Activated CD4-positive, alpha-beta T cell treated with anti-CD3 and anti-CD28 coated beads, Interleukin-2, amount 10 ng/mL, durations not matched to agents 24 days and 14 days (primary cell): ENCODE results near the gene B4GALT6. TPM values are rescaled to one million over a fixed set of nuclear protein-coding genes. Genes with fewer than 3 reads are reported as not detected.

Experiments
- DNase-seq: peaks from one replicate; pipeline ENCODE4 v3.0.0; 2022
- H3K27ac Mint-ChIP-seq: one replicate; pipeline ENCODE4 v1.8.0; 2022; ENCODE audit warnings: mild to moderate bottlenecking, mixed read lengths
- H3K27me3 Mint-ChIP-seq: one replicate; pipeline ENCODE4 v1.8.0; 2022; ENCODE audit warnings: mixed read lengths
- H3K36me3 Mint-ChIP-seq: one replicate; pipeline ENCODE4 v1.8.0; 2022; ENCODE audit warnings: low read depth, mild to moderate bottlenecking, mixed read lengths
- H3K4me1 Mint-ChIP-seq: one replicate; pipeline ENCODE4 v1.8.0; 2021; ENCODE audit warnings: mixed read lengths
- H3K4me3 Mint-ChIP-seq: one replicate; pipeline ENCODE4 v1.8.0; 2022; ENCODE audit warnings: mild to moderate bottlenecking, moderate library complexity, mixed read lengths
- H3K9me3 Mint-ChIP-seq: one replicate; pipeline ENCODE4 v1.8.0; 2021; ENCODE audit warnings: mixed read lengths
- intact Hi-C: fragments of 100-400 bp; cut with micrococcal nuclease; formaldehyde crosslinking; loops from one replicate; pipeline ENCODE4 v1.15.1; 2023
- total RNA-seq: library from RNA; stranded (reverse); gene quantifications from 2 replicates; pipeline ENCODE4 v1.2.3, GENCODE V29; 2022

The B4GALT6 gene
- total RNA-seq, 1 donor from 2014 or later, result 2.8 TPM

DNA sequence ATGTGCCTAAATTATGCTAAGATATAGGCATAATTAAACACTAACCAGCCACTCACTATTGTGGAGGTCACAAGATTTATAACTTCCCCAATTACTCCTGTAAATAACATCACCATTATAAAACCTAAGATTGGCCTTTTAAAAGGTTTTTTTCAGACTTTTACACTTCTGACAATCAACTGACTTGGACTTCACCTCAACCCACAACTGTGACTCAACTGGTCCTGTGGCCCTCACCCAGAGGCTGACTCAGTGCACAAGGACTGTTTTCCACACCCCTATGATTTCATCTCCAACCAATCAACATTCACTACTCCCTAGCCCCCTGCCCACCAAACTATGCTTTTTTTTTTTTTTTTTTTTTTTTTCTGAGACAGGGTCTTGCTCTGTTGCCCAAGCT is 81.1 kb downstream of the B4GALT6 start:
- Mint-ChIP-seq H3K4me3 (no peak overlapping the region), H3K27ac (no peak overlapping the region)
- intact Hi-C loops, result no loop called here

DNA sequence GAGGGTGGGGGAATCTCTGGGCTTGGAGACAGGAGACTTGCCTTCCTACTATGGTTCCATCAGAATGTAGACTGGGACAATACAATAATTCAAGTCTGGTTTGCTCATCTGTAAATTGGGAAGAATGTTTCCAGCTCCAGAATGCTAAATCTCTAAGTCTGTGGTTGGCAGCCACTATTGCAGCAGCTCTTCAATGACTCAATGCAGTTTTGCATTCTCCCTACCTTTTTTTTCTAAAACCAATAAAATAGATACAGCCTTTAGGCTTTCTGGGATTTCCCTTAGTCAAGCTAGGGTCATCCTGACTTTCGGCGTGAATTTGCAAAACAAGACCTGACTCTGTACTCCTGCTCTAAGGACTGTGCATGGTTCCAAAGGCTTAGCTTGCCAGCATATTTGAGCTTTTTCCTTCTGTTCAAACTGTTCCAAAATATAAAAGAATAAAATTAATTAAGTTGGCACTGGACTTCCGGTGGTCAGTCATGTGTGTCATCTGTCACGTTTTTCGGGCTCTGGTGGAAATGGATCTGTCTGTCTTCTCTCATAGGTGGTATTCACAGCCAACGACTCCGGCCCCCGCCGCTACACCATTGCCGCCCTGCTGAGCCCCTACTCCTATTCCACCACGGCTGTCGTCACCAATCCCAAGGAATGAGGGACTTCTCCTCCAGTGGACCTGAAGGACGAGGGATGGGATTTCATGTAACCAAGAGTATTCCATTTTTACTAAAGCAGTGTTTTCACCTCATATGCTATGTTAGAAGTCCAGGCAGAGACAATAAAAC is 86.2 kb downstream of the B4GALT6 start:
- DNase-seq, result no peak
- H3K27ac Mint-ChIP-seq, result no peak overlapping the region
- H3K27me3 Mint-ChIP-seq, result no peaks in the 10 kb centered on the region
- peaks cover under 1% of the 10 kb centered on the region for H3K4me1 Mint-ChIP-seq
- H3K9me3 Mint-ChIP-seq, result no peaks in the 10 kb centered on the region
- intact Hi-C loops, result no loop called here
- H3K4me3 Mint-ChIP-seq, result no peak overlapping the region
- no peaks in the 10 kb centered on the region for H3K36me3 Mint-ChIP-seq

More for the DNA sequence above, 81.1 kb downstream of the B4GALT6 start:
- DNase-seq, result no peak
- Mint-ChIP-seq H3K9me3 (no peaks in the 10 kb centered on the region), H3K27me3 (peaks cover 6% of the 10 kb centered on the region), H3K4me1 (peaks cover 2% of the 10 kb centered on the region), H3K36me3 (no peaks in the 10 kb centered on the region)

DNA sequence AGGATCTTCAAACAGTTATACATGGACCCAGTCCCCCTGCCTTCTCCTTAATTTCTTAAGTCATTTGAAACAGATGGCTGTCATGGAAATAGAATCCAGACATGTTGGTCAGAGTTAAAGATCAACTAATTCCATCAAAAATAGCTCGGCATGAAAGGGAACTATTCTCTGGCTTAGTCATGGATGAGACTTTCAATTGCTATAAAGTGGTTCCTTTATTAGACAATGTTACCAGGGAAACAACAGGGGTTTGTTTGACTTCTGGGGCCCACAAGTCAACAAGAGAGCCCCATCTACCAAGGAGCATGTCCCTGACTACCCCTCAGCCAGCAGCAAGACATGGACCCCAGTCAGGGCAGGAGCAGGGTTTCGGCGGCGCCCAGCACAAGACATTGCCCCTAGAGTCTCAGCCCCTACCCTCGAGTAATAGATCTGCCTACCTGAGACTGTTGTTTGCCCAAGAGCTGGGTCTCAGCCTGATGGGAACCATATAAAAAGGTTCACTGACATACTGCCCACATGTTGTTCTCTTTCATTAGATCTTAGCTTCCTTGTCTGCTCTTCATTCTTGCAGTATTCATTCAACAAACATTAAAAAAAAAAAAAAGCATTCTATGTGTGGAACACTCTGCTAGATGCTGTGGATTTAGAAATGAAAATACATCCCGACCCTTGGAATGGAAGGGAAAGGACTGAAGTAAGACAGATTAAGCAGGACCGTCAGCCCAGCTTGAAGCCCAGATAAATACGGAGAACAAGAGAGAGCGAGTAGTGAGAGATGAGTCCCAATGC is 88.1 kb downstream of the B4GALT6 start:
- no peaks in the 10 kb centered on the region for H3K4me1 Mint-ChIP-seq
- H3K9me3 Mint-ChIP-seq, result no peaks in the 10 kb centered on the region
- no peak overlapping the region for H3K4me3 Mint-ChIP-seq
- no peaks in the 10 kb centered on the region for H3K36me3 Mint-ChIP-seq
- H3K27ac Mint-ChIP-seq, result no peak overlapping the region
- no peak for DNase-seq
- intact Hi-C loops, result no loop called here
- no peaks in the 10 kb centered on the region for H3K27me3 Mint-ChIP-seq

DNA sequence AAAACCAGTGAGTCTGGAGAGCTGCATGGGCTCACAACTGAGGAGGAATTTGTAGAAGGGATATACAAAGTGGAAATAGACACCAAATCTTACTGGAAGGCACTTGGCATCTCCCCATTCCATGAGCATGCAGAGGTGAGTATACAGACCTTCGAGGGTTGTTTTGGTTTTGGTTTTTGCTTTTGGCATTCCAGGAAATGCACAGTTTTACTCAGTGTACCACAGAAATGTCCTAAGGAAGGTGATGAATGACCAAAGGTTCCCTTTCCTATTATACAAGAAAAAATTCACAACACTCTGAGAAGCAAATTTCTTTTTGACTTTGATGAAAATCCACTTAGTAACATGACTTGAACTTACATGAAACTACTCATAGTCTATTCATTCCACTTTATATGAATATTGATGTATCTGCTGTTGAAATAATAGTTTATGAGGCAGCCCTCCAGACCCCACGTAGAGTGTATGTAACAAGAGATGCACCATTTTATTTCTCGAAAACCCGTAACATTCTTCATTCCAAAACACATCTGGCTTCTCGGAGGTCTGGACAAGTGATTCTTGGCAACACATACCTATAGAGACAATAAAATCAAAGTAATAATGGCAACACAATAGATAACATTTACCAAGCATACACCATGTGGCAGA is 89.1 kb downstream of the B4GALT6 start:
- no peaks in the 10 kb centered on the region for H3K9me3 Mint-ChIP-seq
- no peaks in the 10 kb centered on the region for H3K36me3 Mint-ChIP-seq
- H3K27me3 Mint-ChIP-seq, result peaks cover 3% of the 10 kb centered on the region
- intact Hi-C loops, result no loop called here
- H3K4me1 Mint-ChIP-seq, result no peaks in the 10 kb centered on the region
- no peak for DNase-seq
- H3K4me3 Mint-ChIP-seq, result no peak overlapping the region
- H3K27ac Mint-ChIP-seq, result no peak overlapping the region

DNA sequence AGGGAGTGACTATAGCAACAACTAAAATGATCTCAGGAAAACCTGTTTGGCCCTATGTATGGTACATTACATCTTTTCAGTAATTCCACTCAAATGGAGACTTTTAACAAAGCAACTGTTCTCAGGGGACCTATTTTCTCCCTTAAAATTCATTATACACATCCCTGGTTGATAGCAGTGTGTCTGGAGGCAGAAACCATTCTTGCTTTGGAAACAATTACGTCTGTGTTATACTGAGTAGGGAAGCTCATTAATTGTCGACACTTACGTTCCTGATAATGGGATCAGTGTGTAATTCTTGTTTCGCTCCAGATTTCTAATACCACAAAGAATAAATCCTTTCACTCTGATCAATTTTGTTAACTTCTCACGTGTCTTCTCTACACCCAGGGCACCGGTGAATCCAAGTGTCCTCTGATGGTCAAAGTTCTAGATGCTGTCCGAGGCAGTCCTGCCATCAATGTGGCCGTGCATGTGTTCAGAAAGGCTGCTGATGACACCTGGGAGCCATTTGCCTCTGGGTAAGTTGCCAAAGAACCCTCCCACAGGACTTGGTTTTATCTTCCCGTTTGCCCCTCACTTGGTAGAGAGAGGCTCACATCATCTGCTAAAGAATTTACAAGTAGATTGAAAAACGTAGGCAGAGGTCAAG is 91.7 kb downstream of the B4GALT6 start:
- H3K9me3 Mint-ChIP-seq, result no peaks in the 10 kb centered on the region
- no peaks in the 10 kb centered on the region for H3K4me1 Mint-ChIP-seq
- DNase-seq, result no peak
- peaks cover 3% of the 10 kb centered on the region for H3K27me3 Mint-ChIP-seq
- intact Hi-C loops, result no loop called here
- H3K36me3 Mint-ChIP-seq, result no peaks in the 10 kb centered on the region
- no peak overlapping the region for H3K27ac Mint-ChIP-seq
- H3K4me3 Mint-ChIP-seq, result no peak overlapping the region

DNA sequence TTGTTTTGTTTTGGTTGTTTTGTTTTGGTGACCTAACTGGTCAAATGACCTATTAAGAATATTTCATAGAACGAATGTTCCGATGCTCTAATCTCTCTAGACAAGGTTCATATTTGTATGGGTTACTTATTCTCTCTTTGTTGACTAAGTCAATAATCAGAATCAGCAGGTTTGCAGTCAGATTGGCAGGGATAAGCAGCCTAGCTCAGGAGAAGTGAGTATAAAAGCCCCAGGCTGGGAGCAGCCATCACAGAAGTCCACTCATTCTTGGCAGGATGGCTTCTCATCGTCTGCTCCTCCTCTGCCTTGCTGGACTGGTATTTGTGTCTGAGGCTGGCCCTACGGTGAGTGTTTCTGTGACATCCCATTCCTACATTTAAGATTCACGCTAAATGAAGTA is 92.8 kb downstream of the B4GALT6 start, which contains the start of gene TTR:
TTR (plus strand) TSS at position 250 of the 400 bp plus-strand sequence; CDS start at position 276, 26 bp downstream.
- no peaks in the 10 kb centered on the region for H3K9me3 Mint-ChIP-seq
- H3K4me1 Mint-ChIP-seq, result no peaks in the 10 kb centered on the region
- no peak for DNase-seq
- H3K4me3 Mint-ChIP-seq, result no peak within 1 kb of the TSS
- intact Hi-C loops, result no loop called here
- no peak within 1 kb of the TSS for H3K27ac Mint-ChIP-seq
- H3K27me3 Mint-ChIP-seq, result peaks cover 3% of the 10 kb centered on the region
- H3K36me3 Mint-ChIP-seq, result no peaks in the 10 kb centered on the region

DNA sequence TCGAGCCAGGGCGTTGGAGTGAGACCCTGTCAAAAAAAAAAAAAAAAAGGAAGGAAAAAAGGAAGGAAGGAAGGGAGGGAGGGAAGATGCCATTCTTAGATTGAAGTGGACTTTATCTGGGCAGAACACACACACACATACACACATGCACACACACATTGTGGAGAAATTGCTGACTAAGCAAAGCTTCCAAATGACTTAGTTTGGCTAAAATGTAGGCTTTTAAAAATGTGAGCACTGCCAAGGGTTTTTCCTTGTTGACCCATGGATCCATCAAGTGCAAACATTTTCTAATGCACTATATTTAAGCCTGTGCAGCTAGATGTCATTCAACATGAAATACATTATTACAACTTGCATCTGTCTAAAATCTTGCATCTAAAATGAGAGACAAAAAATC is 93.3 kb downstream of the B4GALT6 start:
- H3K27me3 Mint-ChIP-seq, result peaks cover 3% of the 10 kb centered on the region
- H3K27ac Mint-ChIP-seq, result no peak overlapping the region
- H3K4me1 Mint-ChIP-seq, result no peaks in the 10 kb centered on the region
- no peaks in the 10 kb centered on the region for H3K36me3 Mint-ChIP-seq
- no peak for DNase-seq
- no peak overlapping the region for H3K4me3 Mint-ChIP-seq
- intact Hi-C loops, result no loop called here
- no peaks in the 10 kb centered on the region for H3K9me3 Mint-ChIP-seq

DNA sequence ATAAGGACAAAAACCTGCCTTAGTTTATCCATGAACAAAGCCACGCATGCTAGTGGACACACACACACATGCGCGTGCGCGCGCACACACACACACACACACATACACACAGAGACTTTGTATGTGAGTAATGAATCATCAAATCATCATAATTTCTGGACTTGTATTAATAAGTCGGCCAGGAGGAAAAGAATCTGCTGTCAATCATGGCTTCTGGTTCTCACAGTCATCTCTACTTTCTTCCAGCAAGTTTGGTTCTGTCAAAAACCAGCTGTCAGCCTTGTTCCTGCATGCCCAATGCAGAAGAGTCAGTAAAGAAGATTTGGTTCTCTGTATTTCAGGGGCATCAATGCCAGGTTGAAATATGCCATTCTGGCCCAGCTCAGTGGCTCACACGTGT is 93.8 kb downstream of the B4GALT6 start:
- intact Hi-C loops, result no loop called here
- H3K9me3 Mint-ChIP-seq, result no peaks in the 10 kb centered on the region
- H3K4me1 Mint-ChIP-seq, result no peaks in the 10 kb centered on the region
- H3K36me3 Mint-ChIP-seq, result no peaks in the 10 kb centered on the region
- no peak overlapping the region for H3K4me3 Mint-ChIP-seq
- H3K27ac Mint-ChIP-seq, result no peak overlapping the region
- peaks cover 3% of the 10 kb centered on the region for H3K27me3 Mint-ChIP-seq
- no peak for DNase-seq

DNA sequence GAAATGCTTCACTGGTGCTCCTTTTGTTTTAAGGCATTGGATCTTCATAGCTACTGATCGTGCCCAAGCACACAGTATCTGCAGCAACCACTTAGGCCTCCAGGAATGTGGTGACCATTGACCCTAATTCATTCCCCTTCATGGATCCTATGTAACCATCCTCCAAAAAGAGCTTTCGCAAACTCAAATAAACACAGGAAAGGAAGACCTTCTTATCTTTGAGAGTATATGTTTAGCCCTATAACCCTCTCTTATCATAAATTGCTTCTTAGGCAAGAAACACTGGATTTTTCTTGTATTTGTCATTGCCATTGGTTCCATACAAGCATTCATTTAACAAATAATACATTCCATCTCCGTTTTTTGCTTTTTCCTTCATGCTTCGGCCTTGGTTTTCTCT is 96.9 kb downstream of the B4GALT6 start:
- H3K4me1 Mint-ChIP-seq, result no peaks in the 10 kb centered on the region
- no peak overlapping the region for H3K4me3 Mint-ChIP-seq
- no peak for DNase-seq
- H3K27ac Mint-ChIP-seq, result no peak overlapping the region
- no peaks in the 10 kb centered on the region for H3K36me3 Mint-ChIP-seq
- intact Hi-C loops, result no loop called here
- H3K9me3 Mint-ChIP-seq, result no peaks in the 10 kb centered on the region
- peaks cover 3% of the 10 kb centered on the region for H3K27me3 Mint-ChIP-seq

DNA sequence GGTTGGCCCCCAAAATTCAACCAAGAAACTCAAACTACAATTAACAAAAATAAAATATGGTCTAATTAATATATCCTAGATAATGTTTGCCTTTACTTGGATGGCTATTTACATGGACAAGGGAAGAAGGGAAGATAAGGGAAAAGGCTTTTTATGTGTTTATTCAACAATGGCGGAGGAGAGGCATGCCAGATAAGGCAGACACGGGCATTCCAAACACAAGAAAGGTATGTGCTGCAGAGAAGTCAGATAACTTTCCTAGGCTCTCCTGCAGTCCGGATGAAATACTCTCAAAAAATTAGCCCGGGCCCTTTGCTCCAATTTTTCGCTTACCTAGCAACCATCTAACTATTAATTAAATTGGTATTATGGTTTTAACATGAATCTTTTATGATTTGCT is 97.8 kb downstream of the B4GALT6 start:
- H3K9me3 Mint-ChIP-seq, result no peaks in the 10 kb centered on the region
- H3K4me1 Mint-ChIP-seq, result no peaks in the 10 kb centered on the region
- no peak overlapping the region for H3K4me3 Mint-ChIP-seq
- intact Hi-C loops, result no loop called here
- no peak for DNase-seq
- H3K27me3 Mint-ChIP-seq, result peaks cover 3% of the 10 kb centered on the region
- no peaks in the 10 kb centered on the region for H3K36me3 Mint-ChIP-seq
- no peak overlapping the region for H3K27ac Mint-ChIP-seq

DNA sequence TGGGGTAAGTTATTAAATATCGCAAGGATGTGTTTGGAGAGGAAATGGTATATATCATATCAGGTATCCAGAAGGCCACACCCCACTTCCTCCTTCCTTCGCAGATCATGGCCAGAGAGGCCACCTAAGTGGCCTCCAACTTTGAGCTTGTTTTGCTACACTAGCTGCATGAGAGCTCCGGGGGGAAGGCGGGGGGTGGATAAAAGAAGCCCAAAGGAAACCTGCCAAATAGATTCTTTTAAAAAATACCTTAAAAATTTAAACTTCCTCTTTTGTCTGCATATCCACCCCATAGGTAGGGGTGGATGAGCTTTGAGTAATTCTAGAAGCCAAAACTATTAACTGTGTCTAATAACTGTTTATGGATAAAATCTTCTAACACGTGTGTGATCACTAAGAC is 98.4 kb downstream of the B4GALT6 start:
- no peak for DNase-seq
- H3K27me3 Mint-ChIP-seq, result peaks cover 3% of the 10 kb centered on the region
- H3K4me3 Mint-ChIP-seq, result no peak overlapping the region

DNA sequence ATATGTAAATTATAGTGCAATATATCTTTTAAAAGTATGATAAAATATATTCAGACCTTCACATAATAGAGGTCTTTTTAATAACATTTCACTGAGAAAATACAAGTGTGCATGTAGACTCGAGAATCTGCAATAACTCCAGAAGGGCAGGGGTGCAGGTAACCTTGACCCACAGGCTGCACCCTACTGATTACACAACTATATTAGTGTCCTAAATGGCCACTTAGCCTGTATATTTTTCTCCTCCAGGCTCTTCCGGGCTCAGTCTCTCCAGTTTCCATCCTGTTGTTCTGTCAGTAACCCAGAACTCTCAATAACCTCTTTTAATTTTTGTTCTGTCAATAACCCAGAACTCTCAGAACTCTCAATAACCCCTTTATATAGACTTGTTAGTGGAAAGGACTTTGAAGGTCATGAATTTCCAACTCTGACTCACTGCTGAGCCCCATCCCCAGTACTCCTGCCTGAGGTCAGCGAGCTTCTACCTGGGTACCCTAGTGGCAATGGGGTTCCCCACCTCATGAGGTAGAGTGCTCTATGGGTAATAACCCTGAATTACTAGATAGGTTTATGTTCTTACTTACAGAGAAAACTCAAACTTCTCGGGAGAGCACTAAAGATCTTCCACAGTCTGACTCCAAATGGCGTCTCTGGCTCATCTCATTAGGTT is 101.1 kb downstream of the B4GALT6 start:
- no peaks in the 10 kb centered on the region for H3K4me1 Mint-ChIP-seq
- no peaks in the 10 kb centered on the region for H3K36me3 Mint-ChIP-seq
- no peak overlapping the region for H3K27ac Mint-ChIP-seq
- no peak for DNase-seq
- no peaks in the 10 kb centered on the region for H3K27me3 Mint-ChIP-seq
- H3K4me3 Mint-ChIP-seq, result no peak overlapping the region
- intact Hi-C loops, result no loop called here
- no peaks in the 10 kb centered on the region for H3K9me3 Mint-ChIP-seq

More for the DNA sequence above, 98.4 kb downstream of the B4GALT6 start:
- Mint-ChIP-seq H3K36me3 (no peaks in the 10 kb centered on the region), H3K27ac (no peak overlapping the region), H3K4me1 (no peaks in the 10 kb centered on the region), H3K9me3 (no peaks in the 10 kb centered on the region)
- intact Hi-C loops, result no loop called here

DNA sequence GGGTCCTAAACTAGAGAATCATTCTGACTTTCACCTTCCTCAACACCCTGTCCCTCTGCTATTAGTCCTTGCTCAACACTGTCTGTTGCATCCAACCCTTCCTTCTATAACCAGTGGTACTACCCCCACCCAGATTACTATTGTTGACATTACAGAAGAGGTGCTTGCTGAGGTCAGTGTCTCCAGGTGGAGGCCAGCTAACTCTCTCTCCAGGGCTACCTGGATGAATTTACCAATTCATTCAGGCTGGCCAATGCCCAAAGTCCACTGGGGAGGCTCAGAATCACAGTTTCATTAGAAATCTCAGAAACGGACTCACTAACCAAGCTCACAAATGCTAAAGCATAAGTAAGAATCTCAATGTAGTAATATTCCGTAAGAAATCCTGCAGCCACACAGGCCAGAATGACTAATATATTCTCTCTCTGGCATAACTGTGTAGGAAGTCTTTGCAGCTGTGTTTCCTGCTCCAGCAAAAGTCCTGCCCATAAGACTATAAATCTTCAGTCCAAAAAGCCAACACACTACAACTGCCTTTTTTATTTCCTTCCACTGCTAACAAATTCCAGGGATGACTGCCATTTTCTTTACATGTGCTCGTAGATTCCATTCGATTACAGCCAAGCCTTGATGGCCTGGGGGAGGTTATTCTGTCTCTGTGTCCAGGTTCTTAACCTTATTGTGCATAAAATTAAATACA is 102.7 kb downstream of the B4GALT6 start:
- Mint-ChIP-seq H3K27ac (no peak overlapping the region), H3K9me3 (no peaks in the 10 kb centered on the region), H3K36me3 (no peaks in the 10 kb centered on the region), H3K27me3 (no peaks in the 10 kb centered on the region), H3K4me1 (no peaks in the 10 kb centered on the region), H3K4me3 (no peak overlapping the region)
- no peak for DNase-seq
- intact Hi-C loops, result no loop called here
